GM18858 (cell line): ENCODE results near the gene SCAI.

Experiments
- ATAC-seq: cut with Tn5 transposase; IDR thresholded peaks from one replicate; pipeline ENCODE4 v1.9.1; 2021; ENCODE audit not compliant: unreplicated experiment

Gene SCAI

GRCh38 chr9:124894741-124895170, 248.6 kb downstream of the SCAI start:
- no peak for ATAC-seq

- ATAC-seq, result no peak
Measured at GRCh38 chr9:124894035-124894740, 249.1 kb downstream of the SCAI start.
